ENCODE measurements around the gene TSEN15.

DNA sequence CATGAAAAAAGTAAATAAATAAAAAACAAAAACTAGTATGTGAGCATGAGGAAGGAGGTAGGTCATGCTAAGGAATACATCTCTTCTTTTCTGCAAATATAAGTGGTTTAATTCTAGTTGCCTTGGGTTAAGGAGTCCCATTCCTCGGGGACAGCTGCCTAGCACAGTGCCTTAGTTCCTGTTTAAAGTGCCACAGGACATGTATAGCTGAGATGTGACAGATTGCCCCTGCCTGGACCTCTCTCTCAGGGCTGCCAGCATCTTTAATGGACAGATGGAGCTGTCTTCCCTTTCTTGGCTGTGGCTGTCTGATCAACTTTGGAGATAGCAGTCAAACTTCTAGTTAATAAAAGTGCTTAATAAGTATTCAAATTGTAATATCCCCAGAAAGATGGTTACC lies 50.0 kb downstream of the TSEN15 start:
- TF ChIP-seq, protein P1, sequence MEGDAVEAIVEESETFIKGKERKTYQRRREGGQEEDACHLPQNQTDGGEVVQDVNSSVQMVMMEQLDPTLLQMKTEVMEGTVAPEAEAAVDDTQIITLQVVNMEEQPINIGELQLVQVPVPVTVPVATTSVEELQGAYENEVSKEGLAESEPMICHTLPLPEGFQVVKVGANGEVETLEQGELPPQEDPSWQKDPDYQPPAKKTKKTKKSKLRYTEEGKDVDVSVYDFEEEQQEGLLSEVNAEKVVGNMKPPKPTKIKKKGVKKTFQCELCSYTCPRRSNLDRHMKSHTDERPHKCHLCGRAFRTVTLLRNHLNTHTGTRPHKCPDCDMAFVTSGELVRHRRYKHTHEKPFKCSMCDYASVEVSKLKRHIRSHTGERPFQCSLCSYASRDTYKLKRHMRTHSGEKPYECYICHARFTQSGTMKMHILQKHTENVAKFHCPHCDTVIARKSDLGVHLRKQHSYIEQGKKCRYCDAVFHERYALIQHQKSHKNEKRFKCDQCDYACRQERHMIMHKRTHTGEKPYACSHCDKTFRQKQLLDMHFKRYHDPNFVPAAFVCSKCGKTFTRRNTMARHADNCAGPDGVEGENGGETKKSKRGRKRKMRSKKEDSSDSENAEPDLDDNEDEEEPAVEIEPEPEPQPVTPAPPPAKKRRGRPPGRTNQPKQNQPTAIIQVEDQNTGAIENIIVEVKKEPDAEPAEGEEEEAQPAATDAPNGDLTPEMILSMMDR (conservative IDR thresholded peaks at IDR 0.05; ENCODE audit: low read depth in 2 of 2): no peak
- TF ChIP-seq EZH2 (IDR thresholded peaks at IDR 0.05; ENCODE audit: low read depth, unreplicated experiment) (no peak), ZNF114 (CRISPR knock-in tag; IDR thresholded peaks at IDR 0.05) (no peak), CREB1 (CRISPR knock-in tag; IDR thresholded peaks at IDR 0.05; ENCODE audit: low read depth) (no peak)
- TF ChIP-seq, protein P2, sequence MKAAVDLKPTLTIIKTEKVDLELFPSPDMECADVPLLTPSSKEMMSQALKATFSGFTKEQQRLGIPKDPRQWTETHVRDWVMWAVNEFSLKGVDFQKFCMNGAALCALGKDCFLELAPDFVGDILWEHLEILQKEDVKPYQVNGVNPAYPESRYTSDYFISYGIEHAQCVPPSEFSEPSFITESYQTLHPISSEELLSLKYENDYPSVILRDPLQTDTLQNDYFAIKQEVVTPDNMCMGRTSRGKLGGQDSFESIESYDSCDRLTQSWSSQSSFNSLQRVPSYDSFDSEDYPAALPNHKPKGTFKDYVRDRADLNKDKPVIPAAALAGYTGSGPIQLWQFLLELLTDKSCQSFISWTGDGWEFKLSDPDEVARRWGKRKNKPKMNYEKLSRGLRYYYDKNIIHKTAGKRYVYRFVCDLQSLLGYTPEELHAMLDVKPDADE (IDR thresholded peaks at IDR 0.05): no peak

All from GM23338 (cell line).